Endothelial cell of umbilical vein (primary cell): ENCODE data around the gene MTERF4. TPM values are rescaled to one million over a fixed set of nuclear protein-coding genes. Genes with fewer than 3 reads are reported as not detected.

Experiments used
- BruUV-seq: library from RNA; stranded (reverse); fragments of 400-500 nt; replicated peaks from 2 replicates; lab custom pipeline; 2021; lab: Mats Ljungman, UMichigan
- CTCF ChIA-PET: fragments of 300-600, 350-600 bp; sonication (Branson Sonifier 250); formaldehyde crosslinking; loops from one replicate; lab custom pipeline; 2021; ENCODE audit warnings: antibody characterized with exemption, inconsistent platforms; lab: Charles Lee
- POLR2A ChIA-PET: fragments of 300-600, 350-600 bp; sonication (Branson Sonifier 250); formaldehyde crosslinking; loops from one replicate; lab custom pipeline; 2021; ENCODE audit warnings: antibody characterized with exemption, inconsistent platforms; lab: Charles Lee
- DNase-seq: peaks from one replicate; pipeline ENCODE4 v3.0.0-alpha.2; 2011; ENCODE audit warnings: low read depth, low spot score
- FAIRE-seq: peaks from 2 replicates; lab custom pipeline; 2011; peaks lifted over from hg19 to GRCh38; lab: Jason Lieb, UNC
- H2AFZ ChIP-seq: 2 replicates; pipeline ENCODE4 v1.6.0; 2012; ENCODE audit warnings: low read depth, low read length, control low read depth, inconsistent platforms
- H3K27ac ChIP-seq: 2 replicates; pipeline ENCODE4 v1.5.1; 2011; ENCODE audit warnings: low read depth, mild to moderate bottlenecking, control low read depth, low read length, moderate library complexity; ENCODE audit not compliant: insufficient read depth
- H3K27me3 ChIP-seq, 2 experiments: 2 replicates each; pipeline versions ENCODE4 v1.6.0 to v1.6.1; 2011; ENCODE audit warnings: low read length in 2 of 2, mixed read lengths in 1 of 2; ENCODE audit not compliant: control insufficient read depth in 2 of 2, insufficient read depth in 2 of 2
- H3K36me3 ChIP-seq, 2 experiments: 2 replicates in 1 of 2; 3 replicates in 1 of 2; pipeline ENCODE4 v1.5.1; 2011; ENCODE audit warnings: low read length in 2 of 2, mild to moderate bottlenecking in 1 of 2, moderate library complexity in 1 of 2; ENCODE audit not compliant: control insufficient read depth in 2 of 2, insufficient read depth in 2 of 2; ENCODE audit errors: extremely low read depth in 1 of 2
- H3K4me1 ChIP-seq: 3 replicates; pipeline ENCODE4 v1.5.1; 2011; ENCODE audit warnings: mild to moderate bottlenecking, low read length; ENCODE audit not compliant: control insufficient read depth, insufficient read depth; ENCODE audit errors: extremely low read depth
- H3K4me2 ChIP-seq: 2 replicates; pipeline ENCODE4 v1.6.1; 2011; ENCODE audit warnings: low read length, control low read depth, mixed read lengths; ENCODE audit not compliant: insufficient read depth
- H3K4me3 ChIP-seq, 3 experiments: fragments of 200-600 bp in 1 of 3; sonication (generic), shearing (Covaris generic) in 1 of 3; replicated peaks in 1 of 3; 2 replicates each; pipeline ENCODE4 v1.5.1; 2011 to 2016; ENCODE audit warnings: control low read depth in 3 of 3, low read length in 3 of 3, mild to moderate bottlenecking in 2 of 3, inconsistent platforms in 1 of 3, low read depth in 1 of 3, moderate library complexity in 1 of 3; ENCODE audit not compliant: insufficient read depth in 1 of 3
- H3K79me2 ChIP-seq: 2 replicates; pipeline ENCODE4 v1.6.0; 2012; ENCODE audit warnings: low read length, inconsistent platforms; ENCODE audit not compliant: control insufficient read depth, insufficient read depth
- H3K9ac ChIP-seq: replicated peaks from 2 replicates; pipeline ENCODE3; 2011; ENCODE audit warnings: low read length, control low read depth; ENCODE audit not compliant: insufficient read depth; ENCODE audit errors: extremely low read depth
- H3K9me1 ChIP-seq: replicated peaks from 3 replicates; pipeline ENCODE4 v1.6.0; 2011; ENCODE audit warnings: mild to moderate bottlenecking, low read length; ENCODE audit not compliant: control insufficient read depth, insufficient read depth; ENCODE audit errors: extremely low read depth
- H3K9me3 ChIP-seq: replicated peaks from 2 replicates; pipeline ENCODE4 v1.5.1; 2012; ENCODE audit warnings: low read length, inconsistent platforms; ENCODE audit not compliant: control insufficient read depth, insufficient read depth
- H4K20me1 ChIP-seq: replicated peaks from 2 replicates; pipeline ENCODE3; 2011; ENCODE audit warnings: mild to moderate bottlenecking, low read length; ENCODE audit not compliant: control insufficient read depth, insufficient read depth; ENCODE audit errors: extremely low read depth
- CTCF ChIP-seq, 2 donors: IDR thresholded peaks; 1 replicate in 1 of 2; 2 replicates in 1 of 2; pipeline ENCODE4 v1.5.1; 2011; ENCODE audit warnings: low read length in 2 of 2, mild to moderate bottlenecking in 2 of 2, moderate library complexity in 2 of 2, control low read depth in 1 of 2, inconsistent platforms in 1 of 2, low read depth in 1 of 2; ENCODE audit not compliant: insufficient read depth in 1 of 2; ENCODE audit errors: extremely low read depth in 1 of 2
- EZH2 ChIP-seq: IDR thresholded peaks from 2 replicates; pipeline ENCODE4 v1.6.1; 2012; ENCODE audit warnings: borderline replicate concordance, low read depth, mild to moderate bottlenecking, moderate library complexity, low read length, inconsistent platforms; ENCODE audit not compliant: severe bottlenecking
- FOS ChIP-seq: IDR thresholded peaks from 2 replicates; pipeline ENCODE4 v1.6.1; 2011; ENCODE audit warnings: mild to moderate bottlenecking, low read length, moderate library complexity, borderline replicate concordance; ENCODE audit not compliant: insufficient read depth
- MAX ChIP-seq: IDR thresholded peaks from 2 replicates; pipeline ENCODE4 v1.6.1; 2011; ENCODE audit not compliant: insufficient read depth, insufficient read length
- MYC ChIP-seq: IDR thresholded peaks from one replicate; pipeline ENCODE4 v1.6.1; 2011; ENCODE audit warnings: mild to moderate bottlenecking, low read depth, low read length
- POLR2A ChIP-seq: IDR thresholded peaks from 2 replicates; pipeline ENCODE4 v1.6.1; 2012; ENCODE audit warnings: low read depth, mild to moderate bottlenecking, control low read depth, low read length
- POLR2AphosphoS5 ChIP-seq: IDR thresholded peaks from 2 replicates; pipeline ENCODE4 v1.6.1; 2012; ENCODE audit warnings: low read depth, mild to moderate bottlenecking, control low read depth, low read length, moderate library complexity; ENCODE audit not compliant: insufficient read depth
- dilution Hi-C: fragments of 300-500 bp; cut with MboI; formaldehyde crosslinking; loops from one replicate; pipeline ENCODE4 v1.15.0; 2019; ENCODE audit warnings: low sequenced_read_pairs; ENCODE audit not compliant: extremely low pct_ligation_motif_present
- intact Hi-C: fragments of 100-400 bp; cut with micrococcal nuclease; formaldehyde crosslinking; loops from one replicate; pipeline ENCODE4 v1.10.0; 2022
- polyA plus RNA-seq, 4 experiments: library from polyadenylated mRNA; depleted of rRNA in 3 of 4; stranded (reverse) in 3 of 4; unstranded in 1 of 4; fragments of >200 nt; gene quantifications; 2 replicates each; pipeline versions ENCODE4 v1.2.1 to v1.2.3, GENCODE V29; 2011 to 2012; ENCODE audit warnings: missing spikeins in 1 of 4
- total RNA-seq: library from RNA; stranded (reverse); gene quantifications from 2 replicates; pipeline ENCODE4 v1.2.3, GENCODE V29; 2021

MTERF4 gene
- total and polyA plus RNA-seq, 2 donors (not counting 3 experiments of a cell fraction or from before 2014, with no cell fraction given) = 14.7 to 27.3 TPM

- Histone ChIP-seq H3K9me1 (no peaks in the 10 kb centered on the region), H3K9me3 (no peaks in the 10 kb centered on the region), H4K20me1 (no peaks in the 10 kb centered on the region), H3K27me3 (no peaks in the 10 kb centered on the region), H2AFZ (no peak overlapping the region), H3K36me3 (peaks cover 0 to 3% of the 10 kb centered on the region in 2 experiments), H3K4me2 (no peak overlapping the region), H3K4me1 (no peaks in the 10 kb centered on the region), H3K27ac (no peak overlapping the region), H3K4me3 (no peak overlapping the region), H3K9ac (no peak overlapping the region), H3K79me2 (no peaks in the 10 kb centered on the region)
- DNase-seq (no peak), FAIRE-seq (no peak)
- intact Hi-C loops = loop anchor here (10.0 kb wide), 1 partner anchor 286 kb away; no protein-coding TSS in a partner anchor
- POLR2A ChIA-PET = no interaction called here
- dilution Hi-C loops = no loop called here
- CTCF ChIA-PET = no interaction called here
- no peak for TF ChIP-seq EZH2
- TF ChIP-seq POLR2A = no peak
- TF ChIP-seq CTCF (IDR thresholded peaks at IDR 0.05; ENCODE audit: extremely low read depth in 1 of 2, insufficient read depth in 1 of 2, low read depth in 1 of 2, low read length in 2 of 2) = no peak
- no peak for TF ChIP-seq FOS
- TF ChIP-seq POLR2AphosphoS5 = no peak
- no TSS peak for BruUV-seq
Observed at GRCh38 chr2:241141214-241141770, 39.2 kb upstream of the MTERF4 start.

- CTCF ChIA-PET = interaction anchor here (1.0 kb wide), 1 partner anchor 62 kb away, joined by 3 read pairs; no protein-coding TSS in a partner anchor
- DNase-seq (no peak), FAIRE-seq (no peak)
- Histone ChIP-seq H2AFZ (no peak overlapping the region), H3K36me3 (peaks cover 0 to 3% of the 10 kb centered on the region in 2 experiments), H3K4me2 (no peak overlapping the region), H3K27me3 (no peaks in the 10 kb centered on the region), H3K79me2 (no peaks in the 10 kb centered on the region), H4K20me1 (no peaks in the 10 kb centered on the region), H3K9ac (no peak overlapping the region), H3K9me3 (no peaks in the 10 kb centered on the region), H3K4me3 (no peak overlapping the region), H3K9me1 (no peaks in the 10 kb centered on the region), H3K27ac (no peak overlapping the region), H3K4me1 (no peaks in the 10 kb centered on the region)
- TF ChIP-seq POLR2AphosphoS5 (no peak), MAX (no peak), MYC (no peak), CTCF (IDR thresholded peaks at IDR 0.05; ENCODE audit: extremely low read depth in 1 of 2, insufficient read depth in 1 of 2, low read depth in 1 of 2, low read length in 2 of 2) (no peak)
- dilution Hi-C loops (no loop called here), intact Hi-C loops (loop anchor here (10.0 kb wide), 1 partner anchor 286 kb away; no protein-coding TSS in a partner anchor)
- no TSS peak for BruUV-seq
- POLR2A ChIA-PET = no interaction called here
Observed at GRCh38 chr2:241140445-241140840, 38.4 kb upstream of the MTERF4 start.
